HK-2 (cell line): ENCODE data around the gene TENT4B.

Source experiments
- DNase-seq: peaks from one replicate; pipeline ENCODE4 v3.0.0-alpha.2; 2018; ENCODE audit not compliant: unreplicated experiment

Gene TENT4B

GRCh38 chr16:50271148-50272041, 118.3 kb downstream of the TENT4B start:
- no peak for DNase-seq

DNA sequence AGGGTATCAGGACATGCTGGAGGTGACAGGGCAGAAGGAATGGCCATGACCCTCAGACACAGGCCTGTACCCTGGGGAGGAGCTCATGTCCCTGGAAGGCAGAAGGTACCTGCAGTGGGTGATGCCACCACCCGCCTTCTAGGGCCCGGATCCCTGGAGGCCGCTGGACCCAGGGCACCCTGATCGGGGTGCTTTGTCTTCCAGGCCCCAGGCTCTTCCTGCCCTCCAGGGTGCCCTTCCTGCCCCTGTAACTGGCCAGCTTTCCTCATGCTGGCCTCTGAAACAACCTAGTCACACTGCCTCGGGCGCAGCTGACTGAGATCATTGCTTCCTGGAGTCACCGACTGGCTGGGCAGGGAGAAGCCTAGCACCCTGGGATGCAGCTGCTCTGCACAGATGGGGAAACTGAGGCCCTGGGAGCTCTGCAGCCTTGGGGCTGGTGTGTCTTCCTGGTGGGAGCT, 119.0 kb downstream of the TENT4B start:
- no peak for DNase-seq

DNA sequence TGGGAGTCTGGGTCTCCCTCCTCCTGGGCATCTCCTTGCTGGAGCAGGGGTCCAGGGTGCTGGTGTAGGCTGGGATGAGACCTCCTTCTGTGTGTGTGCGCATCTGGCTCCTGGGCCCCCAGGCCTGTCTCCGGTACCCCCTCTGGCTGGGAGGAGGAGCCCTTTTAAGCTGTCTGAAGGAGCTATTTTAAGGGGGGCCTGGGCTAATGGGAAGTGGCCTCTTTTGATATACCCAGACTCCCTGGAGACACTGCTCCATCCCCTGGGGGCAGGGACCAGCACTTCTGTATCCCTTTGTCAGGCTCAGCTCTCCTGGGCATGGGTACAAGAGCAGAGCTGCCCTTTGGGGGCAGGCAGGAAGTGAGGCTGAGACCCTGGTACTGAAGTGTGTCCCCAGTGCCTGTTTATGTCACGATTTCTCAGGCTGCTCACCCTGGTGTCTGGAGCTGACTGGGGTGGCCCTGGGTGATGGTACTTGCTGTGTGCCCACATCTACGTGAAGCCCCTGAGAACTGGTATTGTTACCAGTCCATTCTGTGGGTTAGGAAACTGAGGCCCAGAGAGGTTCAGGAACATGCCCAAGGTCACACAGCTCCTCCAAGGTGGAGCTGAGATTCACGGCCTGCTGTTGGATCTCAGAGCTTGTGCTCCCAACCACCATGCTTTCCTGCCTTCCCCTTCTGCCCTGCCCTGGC, 119.7 kb downstream of the TENT4B start:
- DNase-seq, result no peak

- DNase-seq, result no peak
Measured at GRCh38 chr16:50273382-50273690, 120.2 kb downstream of the TENT4B start.

- no peak for DNase-seq
Measured at GRCh38 chr16:50273888-50274325, 120.8 kb downstream of the TENT4B start.

DNA sequence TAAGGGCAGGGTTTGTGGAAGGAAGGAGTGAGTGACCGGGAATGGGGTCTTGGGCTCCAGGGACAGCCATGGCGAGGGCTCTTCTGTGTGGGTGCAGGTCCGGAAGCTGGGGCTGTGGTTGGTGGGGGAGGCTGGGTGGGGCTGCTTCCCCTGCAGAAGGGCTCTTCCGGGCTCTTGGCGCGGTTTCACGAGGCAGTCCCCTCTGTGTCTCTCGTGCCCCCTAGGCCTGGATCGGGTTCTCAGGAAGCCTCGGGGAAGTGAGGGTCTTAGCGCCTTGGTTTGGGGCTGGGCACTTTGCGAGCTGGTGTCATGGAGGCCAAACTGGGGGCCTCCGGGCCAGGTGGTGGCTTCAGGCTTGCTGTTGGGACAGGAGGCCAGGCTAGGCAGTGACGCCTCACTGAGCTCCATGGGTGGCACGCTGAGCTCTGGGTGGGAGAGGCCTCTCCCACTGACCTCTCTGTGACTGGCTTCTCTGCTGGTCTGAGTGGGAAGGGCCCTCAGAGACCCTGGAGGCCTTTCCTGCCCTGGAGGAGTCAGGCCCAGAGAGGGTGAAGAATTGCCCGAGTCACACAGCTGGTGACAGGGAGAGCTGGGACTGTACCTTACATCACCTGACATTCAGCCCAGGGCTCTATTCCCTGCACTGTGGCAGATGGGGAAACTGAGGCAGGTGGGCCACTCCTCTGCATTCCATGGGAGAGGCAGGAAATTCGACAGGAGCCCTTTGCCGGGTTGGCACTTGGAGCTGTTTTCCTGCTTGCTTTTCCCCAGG, 121.4 kb downstream of the TENT4B start:
- no peak for DNase-seq

DNA sequence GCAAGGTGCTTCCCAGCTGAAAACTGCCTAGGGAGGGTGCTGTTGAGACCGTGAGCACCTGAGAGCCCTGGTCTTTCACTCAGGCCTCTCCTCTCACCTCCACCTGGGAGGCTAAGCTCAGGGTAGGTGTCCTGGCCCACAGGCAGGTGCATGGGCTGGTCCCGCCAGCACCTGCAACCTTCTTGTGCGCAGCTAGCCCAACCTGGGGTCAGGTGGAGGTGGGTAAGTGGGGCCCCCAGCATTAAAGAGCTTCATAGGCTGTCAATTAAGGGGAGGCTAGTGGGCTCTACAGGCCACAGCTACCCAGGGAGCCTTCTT, 122.0 kb downstream of the TENT4B start:
- DNase-seq, result no peak

GRCh38 chr16:50275428-50276325, 122.6 kb downstream of the TENT4B start:
- DNase-seq, result no peak

DNA sequence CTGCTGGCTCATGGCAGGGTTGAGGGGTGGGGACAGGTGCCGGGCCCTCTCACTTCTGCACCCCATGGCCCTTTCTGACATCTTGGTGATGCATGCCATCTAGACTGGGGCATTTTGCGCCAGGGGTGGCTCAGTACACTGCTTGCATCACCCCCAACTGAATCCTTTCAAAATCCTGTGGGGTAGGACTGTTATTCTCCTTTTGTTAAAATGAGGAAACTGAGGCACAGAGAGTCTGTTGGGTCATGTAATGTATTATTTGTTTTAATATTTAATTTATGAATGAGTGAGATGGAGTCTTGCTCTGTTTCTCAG, 123.2 kb downstream of the TENT4B start:
- DNase-seq, result no peak

- DNase-seq, result no peak
Measured at GRCh38 chr16:50276801-50277555, 123.9 kb downstream of the TENT4B start.

GRCh38 chr16:50278251-50278650, 125.1 kb downstream of the TENT4B start:
- DNase-seq, result no peak

GRCh38 chr16:50279504-50279865, 126.4 kb downstream of the TENT4B start:
- DNase-seq, result no peak

DNA sequence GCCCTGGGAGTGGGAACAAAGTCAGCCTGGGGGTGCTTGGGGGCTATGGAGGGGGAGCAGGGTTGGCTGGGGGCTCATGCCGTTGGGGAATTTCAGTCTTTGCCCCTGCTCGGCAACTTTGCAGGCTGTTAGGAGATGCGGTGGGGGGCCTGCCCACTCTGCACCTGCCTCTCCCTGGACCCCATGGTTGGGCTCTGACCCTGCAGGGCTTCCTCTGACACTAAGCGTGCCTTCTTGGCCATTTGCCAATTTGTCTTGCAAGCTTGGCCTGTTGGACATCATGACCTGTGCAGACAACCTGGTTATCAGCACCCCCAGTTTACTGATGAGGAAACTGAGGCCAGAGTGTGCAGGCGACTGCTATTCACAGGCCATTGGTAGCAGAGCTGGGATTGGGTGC, 127.8 kb downstream of the TENT4B start:
- no peak for DNase-seq
